HG03342 (cell line): Measurements from ENCODE around the gene MRS2.

Source experiments
- ATAC-seq: cut with Tn5 transposase; IDR thresholded peaks from one replicate; pipeline ENCODE4 v1.9.1; 2021; ENCODE audit warnings: mild to moderate bottlenecking, moderate library complexity; ENCODE audit not compliant: unreplicated experiment

MRS2 gene

GRCh38 chr6:24426729-24427446 lies 24.2 kb downstream of the MRS2 start:
- no peak for ATAC-seq

- ATAC-seq: no peak
Observed at GRCh38 chr6:24428615-24429014, 25.9 kb downstream of the MRS2 start.

- no peak for ATAC-seq
Observed at GRCh38 chr6:24429146-24429545, 26.4 kb downstream of the MRS2 start.

DNA sequence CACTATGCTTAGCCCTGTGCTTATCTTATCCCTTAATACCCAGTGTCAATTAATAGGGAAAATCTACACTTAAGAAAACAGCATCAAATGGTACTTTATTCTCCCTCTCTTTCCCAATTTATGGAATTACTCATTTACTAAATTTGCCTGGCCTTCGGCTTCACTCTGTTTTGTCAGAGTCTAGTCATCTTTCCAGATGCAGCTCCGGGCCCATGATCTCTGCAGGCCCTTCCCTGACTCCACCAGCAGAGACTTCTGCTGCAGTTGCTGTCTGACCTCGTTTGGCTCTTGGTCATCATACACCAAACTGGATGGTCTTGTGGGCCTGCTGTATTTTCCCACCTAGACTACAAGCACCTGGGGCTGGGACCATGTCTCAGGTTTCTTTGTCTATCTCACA lies 27.4 kb downstream of the MRS2 start:
- no peak for ATAC-seq

DNA sequence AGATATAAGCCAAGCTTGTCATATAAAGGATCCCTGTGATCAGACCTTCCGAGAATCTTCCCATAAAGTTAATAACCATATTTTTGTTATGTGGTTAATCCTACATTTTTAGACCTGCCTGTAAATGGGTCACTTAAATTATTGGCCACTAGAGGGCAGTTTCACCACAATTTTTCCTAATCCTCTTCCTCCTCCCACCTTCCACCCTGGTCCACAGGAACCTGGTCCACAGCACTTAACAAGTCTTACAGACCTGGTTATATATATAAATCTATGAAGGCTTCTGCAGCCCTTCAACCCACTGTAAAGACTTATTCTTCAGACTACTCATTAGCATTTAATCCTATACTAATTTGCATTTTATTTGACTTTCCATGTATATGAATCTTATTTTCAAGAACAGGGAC lies 28.3 kb downstream of the MRS2 start:
- ATAC-seq: no peak

GRCh38 chr6:24432611-24433010 lies 29.9 kb downstream of the MRS2 start:
- no peak for ATAC-seq

DNA sequence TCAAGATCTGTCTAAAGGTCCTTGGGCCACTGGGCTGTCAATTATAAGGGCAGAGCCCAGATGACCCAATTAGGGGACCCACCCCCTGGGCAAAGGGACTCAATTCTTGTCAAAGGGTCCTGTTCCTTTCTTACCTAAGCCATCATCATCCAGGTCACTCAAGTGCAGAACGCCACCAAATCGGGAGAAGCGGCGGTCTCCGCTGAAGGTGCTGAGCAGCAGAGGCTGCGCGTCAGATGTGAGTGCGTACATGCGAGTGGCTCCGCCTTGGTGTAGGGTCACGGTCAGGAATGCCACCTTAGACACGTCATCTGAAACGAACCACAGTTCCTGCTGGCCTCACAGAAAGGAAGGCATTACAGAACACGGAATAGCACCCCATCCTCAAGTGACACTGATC lies 34.2 kb downstream of the MRS2 start:
- no peak for ATAC-seq

DNA sequence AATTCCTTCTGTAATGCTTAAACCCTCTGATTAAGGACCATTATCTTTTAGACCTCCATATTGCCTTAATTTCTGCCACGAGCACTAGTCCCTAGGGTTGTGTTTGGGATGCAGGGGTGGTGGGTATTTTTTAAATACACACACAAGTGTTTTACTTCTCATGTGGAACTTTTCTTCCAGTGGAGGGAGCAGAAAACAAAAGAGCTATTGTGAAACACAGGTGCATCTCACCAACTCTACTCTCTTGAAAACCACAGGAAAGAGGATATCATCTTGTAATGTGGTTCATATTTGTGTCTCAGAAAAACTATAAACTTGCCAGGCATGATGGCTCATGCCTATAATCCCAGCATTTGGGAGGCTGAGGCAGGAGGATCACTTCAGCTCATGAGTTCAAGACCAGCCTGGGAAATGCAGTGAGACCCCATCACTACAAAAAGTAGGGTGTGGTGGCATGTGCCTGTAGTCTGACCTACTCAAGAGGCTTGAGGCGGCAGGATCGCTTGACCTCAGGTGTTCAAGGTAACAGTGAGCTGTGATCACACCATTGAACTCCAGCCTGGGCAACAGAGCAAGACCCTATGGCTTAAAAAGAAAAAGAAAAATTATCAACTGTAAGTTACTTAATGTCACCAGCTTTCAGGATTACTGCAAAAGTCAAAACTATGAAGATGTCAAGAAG lies 37.3 kb downstream of the MRS2 start:
- ATAC-seq: no peak

GRCh38 chr6:24440897-24441598 lies 38.3 kb downstream of the MRS2 start:
- no peak for ATAC-seq

GRCh38 chr6:24441599-24441904 lies 38.8 kb downstream of the MRS2 start:
- no peak for ATAC-seq

- no peak for ATAC-seq
Observed at GRCh38 chr6:24444588-24444987, 41.9 kb downstream of the MRS2 start.

- ATAC-seq: no peak
Observed at GRCh38 chr6:24445704-24446103, 43.0 kb downstream of the MRS2 start.

DNA sequence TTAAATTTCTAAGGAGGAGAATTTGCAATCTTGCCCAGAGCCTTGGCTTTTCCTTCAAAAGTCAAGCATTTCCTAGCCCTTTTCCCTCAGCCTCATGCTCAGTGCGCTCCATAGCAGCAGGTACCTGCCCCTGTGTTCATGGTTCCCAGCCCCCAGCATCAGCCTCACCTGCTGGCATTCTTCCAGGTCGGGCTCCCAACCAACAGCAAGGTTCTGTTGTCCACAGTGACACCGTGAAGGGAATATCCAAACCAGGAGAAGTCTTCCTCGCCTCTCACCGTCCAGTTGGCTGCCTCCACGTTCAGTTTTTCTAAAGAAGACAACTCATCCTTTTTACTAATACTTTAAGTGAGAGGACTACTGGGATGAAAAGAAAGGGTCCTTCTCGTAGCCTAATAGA lies 43.9 kb downstream of the MRS2 start:
- ATAC-seq: no peak

GRCh38 chr6:24448396-24448795 lies 45.7 kb downstream of the MRS2 start:
- ATAC-seq: no peak

- ATAC-seq: no peak
Observed at GRCh38 chr6:24448828-24449525, 46.2 kb downstream of the MRS2 start.

DNA sequence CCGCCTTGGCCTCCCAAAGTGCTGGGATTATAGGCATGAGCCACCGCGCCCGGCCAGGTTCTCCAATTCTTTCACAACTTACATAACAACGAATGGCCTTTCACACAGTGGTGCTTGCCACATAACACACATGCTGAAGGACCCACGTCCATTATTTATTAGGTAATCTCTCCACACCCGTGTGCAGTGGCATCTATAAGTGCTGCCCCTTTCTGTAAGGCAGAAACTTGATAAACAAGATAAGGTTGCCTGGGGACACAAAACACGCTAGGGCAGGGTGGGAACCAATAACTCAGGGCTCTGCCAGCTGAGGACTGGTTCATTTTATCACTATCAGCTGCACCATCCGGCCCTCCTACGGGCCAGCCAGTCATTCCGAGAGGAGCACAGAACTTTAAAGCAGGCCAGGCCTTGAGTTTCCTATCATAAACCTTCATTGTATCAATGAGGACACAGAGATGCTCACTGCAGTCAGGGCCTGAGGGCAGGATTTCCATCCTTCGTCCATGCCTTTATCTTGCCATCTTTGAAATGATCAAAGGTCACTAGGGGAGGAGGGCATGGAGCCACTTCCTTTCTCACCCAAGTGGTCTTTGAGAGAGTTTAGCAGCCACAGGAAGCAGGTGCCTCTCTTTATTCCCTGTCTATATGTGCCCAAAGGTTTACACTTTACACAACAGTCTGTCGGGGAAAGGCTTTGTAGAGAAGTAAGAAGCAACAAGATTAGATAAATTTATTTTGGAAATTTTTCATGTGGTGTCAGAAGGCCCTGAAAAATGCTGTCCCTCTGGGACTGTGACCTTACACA lies 49.0 kb downstream of the MRS2 start:
- ATAC-seq: no peak

DNA sequence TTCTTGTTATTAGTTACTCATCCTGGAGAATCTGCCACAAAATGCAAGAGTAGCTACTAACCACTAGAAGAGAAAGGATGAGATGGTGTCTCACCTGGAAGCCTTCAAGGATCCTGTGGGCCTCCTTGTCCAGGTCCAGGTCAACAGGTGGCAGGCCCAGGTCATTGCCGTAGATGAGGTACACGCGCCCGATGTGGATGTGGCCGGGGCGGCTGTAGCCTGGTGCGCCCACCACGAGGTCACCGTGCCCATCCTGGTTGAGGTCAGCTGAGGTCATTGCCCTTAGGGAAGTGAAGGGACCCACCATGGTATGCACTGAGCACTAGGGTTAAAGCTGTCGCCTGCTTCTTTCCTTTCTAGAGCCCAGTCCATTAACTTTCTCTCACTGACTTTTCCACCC lies 51.2 kb downstream of the MRS2 start:
- ATAC-seq: no peak

GRCh38 chr6:24454452-24454851 lies 51.7 kb downstream of the MRS2 start:
- ATAC-seq: no peak

DNA sequence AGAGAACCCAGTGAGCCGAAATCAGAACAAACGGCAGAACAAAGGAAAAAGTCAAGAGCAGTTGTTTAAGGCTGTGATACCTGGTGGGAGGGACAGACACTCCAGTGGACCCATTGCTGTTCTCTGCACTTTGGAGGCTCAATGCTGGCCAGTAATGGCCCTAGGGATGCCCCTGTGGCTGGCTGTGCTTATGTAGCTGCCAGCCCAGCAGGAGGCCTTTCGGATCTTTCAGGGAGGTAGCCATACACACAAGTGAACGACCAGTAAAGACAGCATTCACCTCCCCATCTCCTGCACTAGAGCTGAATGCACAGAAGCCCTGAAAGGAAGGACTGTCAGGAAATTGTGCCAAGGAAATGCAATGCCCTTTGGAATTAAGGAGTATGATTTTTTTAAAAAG lies 52.3 kb downstream of the MRS2 start:
- no peak for ATAC-seq

- no peak for ATAC-seq
Observed at GRCh38 chr6:24458134-24458533, 55.4 kb downstream of the MRS2 start.

- no peak for ATAC-seq
Observed at GRCh38 chr6:24458941-24459340, 56.2 kb downstream of the MRS2 start.
